ENCODE data around the gene CEBPB.
"Not testable (repeated sequence)": the region's sequence is repeated elsewhere in the genome, so short reads cannot be mapped to it uniquely, and the experiment has no call there.

The CEBPB gene

DNA sequence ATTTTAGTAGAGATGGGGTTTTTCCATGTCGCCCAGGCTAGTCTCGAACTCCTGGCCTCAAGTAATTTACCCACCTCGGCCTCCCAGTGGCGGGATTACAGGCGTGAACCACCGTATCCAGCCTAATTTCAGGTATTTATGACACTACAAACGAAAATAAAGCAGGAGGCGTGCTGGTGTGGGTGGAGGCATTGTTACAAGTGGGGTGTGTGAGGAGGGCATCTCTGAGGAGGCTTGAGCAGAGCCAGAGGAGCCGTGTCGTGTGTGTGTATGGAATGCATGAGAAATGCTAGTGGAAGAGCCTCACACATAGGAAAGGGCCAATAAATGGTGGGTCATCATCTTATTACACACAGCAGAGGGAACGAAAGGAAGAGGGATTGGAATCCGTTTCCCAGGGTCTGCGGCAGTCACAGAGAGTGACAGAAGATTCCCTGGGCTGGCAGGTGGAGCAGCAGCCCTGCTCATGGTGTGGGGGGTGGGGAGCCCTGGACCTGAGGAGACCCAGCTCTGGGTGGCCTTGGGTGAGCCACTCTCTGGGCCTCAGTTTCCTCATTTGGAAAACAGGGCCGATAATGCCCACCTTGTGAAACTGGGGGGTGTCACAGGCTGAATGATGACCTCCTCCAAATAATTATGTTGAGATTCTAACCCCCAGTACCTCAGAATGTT is 19.9 kb upstream of the CEBPB start:
- DNase-seq: no peak

- peak; percentile 44 for DNase-seq
These were observed 18.1 kb upstream of the CEBPB start for GRCh38 chr20:50172347-50173013.

GRCh38 chr20:50174456-50174855 is 16.2 kb upstream of the CEBPB start:
- no peak for DNase-seq

- DNase-seq: no peak
These were observed 14.4 kb upstream of the CEBPB start for GRCh38 chr20:50175938-50176933.

GRCh38 chr20:50178672-50179071 is 12.0 kb upstream of the CEBPB start:
- not testable (repeated sequence) for DNase-seq

DNA sequence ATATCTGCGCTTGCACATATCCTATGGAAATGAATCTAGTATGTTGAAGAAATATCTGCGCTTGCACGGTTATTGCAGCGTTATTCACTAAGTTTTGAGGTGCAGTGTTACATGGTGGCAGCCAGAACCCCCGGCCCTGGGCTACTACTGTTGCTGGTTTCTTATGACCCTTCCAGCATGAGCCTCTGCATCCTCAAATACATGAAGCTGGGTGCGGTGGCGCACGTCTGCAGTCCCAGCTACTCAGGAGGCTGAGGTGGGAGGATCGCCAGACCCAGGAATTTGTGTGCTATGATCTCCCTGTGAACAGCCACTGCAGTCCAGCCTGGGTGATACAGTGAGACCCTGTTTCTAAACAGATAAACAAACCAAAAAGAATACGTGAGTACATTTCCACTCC is 9.3 kb upstream of the CEBPB start:
- no peak for DNase-seq

GRCh38 chr20:50182346-50182745 is 8.3 kb upstream of the CEBPB start:
- DNase-seq: no peak

GRCh38 chr20:50185426-50185825 is 5.2 kb upstream of the CEBPB start:
- DNase-seq: no peak

- DNase-seq: peak; percentile 15
These were observed 4.3 kb upstream of the CEBPB start for GRCh38 chr20:50186151-50186885.

DNA sequence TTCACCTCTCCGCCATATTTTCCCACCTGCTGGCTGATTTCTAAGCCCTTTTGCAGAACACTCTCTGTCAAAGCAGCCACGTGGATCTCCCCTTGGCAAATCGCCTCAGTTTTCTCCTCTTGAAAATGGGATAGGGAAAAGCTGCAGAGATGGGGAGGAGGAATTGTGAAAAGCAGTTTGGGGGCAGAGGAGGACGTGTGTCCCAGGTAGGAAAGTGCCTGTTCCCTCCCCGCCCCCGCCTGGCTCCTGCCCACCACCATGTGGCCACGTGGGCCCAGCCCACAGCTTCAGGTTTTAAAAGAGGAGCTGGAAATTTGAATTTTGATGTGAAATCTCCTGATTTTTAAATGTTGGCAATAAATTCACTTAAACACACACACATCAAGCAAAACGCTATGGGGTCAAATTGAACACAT is 3.6 kb upstream of the CEBPB start:
- no peak for DNase-seq

DNA sequence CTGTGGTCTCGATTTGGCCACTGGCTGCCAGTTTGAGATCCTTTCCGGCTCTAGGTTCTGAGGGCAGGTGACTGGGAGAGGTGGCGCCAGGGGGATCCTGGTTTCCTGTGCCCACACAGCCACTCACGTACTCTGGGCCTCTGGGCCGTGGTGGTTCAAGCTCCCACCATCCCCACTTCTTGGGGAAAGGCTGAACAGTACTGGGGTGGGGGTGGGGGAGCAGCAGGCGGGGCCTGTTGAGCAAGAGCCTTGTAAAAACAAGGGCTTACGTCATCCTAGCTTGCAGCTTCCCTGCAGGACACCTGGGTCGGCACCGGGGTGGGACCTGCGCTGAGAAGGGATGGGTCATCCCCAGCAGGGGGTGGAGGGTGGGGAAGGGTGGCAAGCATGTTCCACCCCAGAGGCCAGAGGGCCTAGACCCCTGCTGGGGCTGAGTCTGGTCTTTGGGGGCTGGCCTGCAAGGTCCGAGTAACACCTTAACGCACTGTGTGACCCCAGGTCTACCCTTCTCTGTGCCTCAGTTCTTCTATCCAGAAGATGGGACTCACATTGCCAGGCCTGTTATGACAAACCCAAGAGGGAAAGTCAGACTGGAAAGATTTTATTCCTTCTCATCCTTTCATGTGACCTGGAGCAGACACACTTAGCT is 3.1 kb upstream of the CEBPB start:
- no peak for DNase-seq

GRCh38 chr20:50188287-50188688 is 2.3 kb upstream of the CEBPB start:
- DNase-seq: no peak

- no peak for DNase-seq
These were observed 1.6 kb upstream of the CEBPB start for GRCh38 chr20:50188879-50189680.

- DNase-seq: no peak
These were observed 864 bp upstream of the CEBPB start for GRCh38 chr20:50189681-50190250.

DNA sequence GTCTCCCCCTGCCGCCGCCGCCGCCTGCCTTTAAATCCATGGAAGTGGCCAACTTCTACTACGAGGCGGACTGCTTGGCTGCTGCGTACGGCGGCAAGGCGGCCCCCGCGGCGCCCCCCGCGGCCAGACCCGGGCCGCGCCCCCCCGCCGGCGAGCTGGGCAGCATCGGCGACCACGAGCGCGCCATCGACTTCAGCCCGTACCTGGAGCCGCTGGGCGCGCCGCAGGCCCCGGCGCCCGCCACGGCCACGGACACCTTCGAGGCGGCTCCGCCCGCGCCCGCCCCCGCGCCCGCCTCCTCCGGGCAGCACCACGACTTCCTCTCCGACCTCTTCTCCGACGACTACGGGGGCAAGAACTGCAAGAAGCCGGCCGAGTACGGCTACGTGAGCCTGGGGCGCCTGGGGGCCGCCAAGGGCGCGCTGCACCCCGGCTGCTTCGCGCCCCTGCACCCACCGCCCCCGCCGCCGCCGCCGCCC is 474 bp downstream of the CEBPB start:
- DNase-seq: no peak

DNA sequence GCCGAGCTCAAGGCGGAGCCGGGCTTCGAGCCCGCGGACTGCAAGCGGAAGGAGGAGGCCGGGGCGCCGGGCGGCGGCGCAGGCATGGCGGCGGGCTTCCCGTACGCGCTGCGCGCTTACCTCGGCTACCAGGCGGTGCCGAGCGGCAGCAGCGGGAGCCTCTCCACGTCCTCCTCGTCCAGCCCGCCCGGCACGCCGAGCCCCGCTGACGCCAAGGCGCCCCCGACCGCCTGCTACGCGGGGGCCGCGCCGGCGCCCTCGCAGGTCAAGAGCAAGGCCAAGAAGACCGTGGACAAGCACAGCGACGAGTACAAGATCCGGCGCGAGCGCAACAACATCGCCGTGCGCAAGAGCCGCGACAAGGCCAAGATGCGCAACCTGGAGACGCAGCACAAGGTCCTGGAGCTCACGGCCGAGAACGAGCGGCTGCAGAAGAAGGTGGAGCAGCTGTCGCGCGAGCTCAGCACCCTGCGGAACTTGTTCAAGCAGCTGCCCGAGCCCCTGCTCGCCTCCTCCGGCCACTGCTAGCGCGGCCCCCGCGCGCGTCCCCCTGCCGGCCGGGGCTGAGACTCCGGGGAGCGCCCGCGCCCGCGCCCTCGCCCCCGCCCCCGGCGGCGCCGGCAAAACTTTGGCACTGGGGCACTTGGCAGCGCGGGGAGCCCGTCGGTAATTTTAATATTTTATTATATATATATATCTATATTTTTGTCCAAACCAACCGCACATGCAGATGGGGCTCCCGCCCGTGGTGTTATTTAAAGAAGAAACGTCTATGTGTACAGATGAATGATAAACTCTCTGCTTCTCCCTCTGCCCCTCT is 1.1 kb downstream of the CEBPB start:
- peak; percentile 33 for DNase-seq

DNA sequence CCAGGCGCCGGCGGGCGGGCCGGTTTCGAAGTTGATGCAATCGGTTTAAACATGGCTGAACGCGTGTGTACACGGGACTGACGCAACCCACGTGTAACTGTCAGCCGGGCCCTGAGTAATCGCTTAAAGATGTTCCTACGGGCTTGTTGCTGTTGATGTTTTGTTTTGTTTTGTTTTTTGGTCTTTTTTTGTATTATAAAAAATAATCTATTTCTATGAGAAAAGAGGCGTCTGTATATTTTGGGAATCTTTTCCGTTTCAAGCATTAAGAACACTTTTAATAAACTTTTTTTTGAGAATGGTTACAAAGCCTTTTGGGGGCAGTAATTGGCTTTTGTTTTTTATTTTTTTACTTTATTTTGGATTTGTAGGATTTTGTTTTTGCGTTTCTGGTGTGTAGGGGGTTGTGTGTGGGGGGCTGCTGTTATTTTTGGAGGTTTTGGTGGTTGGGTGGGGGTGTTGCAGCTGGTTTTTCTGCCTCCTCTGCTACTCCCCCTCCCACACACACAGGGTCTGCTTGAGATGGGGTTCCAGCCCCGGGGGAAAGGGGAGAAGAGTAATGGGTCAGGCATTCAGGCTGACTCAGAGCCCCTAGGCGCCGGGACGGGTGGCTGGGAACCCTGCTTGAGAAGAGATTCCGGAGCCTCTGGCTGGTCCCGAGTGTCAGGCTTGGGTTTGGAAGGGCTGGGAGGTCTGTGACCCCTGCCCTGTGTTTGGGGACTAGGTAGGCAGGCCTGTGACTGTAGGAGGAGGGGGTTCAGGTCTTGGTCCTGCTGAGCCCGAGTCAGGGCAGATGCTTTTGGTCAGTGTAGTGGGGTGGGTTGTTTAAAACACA is 2.0 kb downstream of the CEBPB start:
- peak; percentile 64 for DNase-seq

- no peak for DNase-seq
These were observed 2.7 kb downstream of the CEBPB start for GRCh38 chr20:50193199-50193835.

All from DMS79 (cell line).